ENCODE measurements around the gene ZNF554. TPM values are rescaled to one million over a fixed set of nuclear protein-coding genes. Genes with fewer than 3 reads are reported as not detected.

The ZNF554 gene
- total and polyA plus RNA-seq, 4 donors, result 1.1 to 8.8 (median 4.0) TPM

DNA sequence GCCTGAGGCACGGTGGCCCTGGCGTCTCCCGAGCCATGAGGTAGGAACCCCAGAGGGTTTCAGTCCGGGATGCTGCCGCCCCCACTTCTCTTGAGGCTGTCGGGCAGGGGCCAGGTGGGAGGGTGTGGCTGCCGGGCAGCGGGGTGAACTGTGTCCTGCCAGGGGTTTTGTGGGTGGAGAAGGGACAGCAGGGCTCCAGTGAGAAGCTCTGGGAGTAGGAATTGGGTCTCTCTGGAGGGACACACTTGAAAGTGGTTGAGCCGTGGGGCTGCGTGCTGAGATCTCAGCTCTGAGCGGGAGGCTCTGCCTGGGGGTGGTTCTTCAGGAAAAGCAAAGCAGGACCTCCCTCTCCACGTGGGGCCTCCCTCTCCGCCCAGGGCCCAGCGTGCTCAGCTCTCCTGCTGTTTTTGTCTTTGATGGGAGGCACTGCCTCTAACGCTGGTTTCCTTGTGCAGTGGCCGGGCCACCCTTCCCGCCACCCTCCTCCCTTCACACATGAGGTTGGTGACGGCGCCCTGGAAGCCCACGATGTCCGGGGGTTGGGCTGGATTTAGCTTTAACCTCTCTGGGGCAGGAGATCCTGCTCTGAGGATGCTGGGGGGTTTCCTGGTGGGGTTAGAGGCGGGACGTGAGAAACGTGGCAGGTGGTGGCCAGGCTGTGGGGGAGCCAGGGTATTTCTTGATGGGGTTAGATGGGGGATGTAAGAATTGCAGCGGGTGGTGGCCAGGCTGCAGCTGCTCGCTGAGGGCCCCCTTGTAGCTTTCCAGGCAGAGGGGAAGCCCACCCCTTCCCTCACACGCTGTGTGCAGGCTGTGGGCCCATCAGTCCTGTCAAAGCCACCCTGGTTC is 15.3 kb upstream of the ZNF554 start:
- Histone ChIP-seq H3K4me3 (no peak overlapping the region), H3K9me3 (ENCODE audit: control insufficient read depth in 4 of 4, insufficient read depth in 3 of 4, low read length in 3 of 4) (peaks cover 0 to 5% (median 0%) of the 10 kb centered on the region in 4 donors), H3K36me3 (ENCODE audit: control insufficient read depth in 4 of 4, insufficient read depth in 4 of 4, low read length in 4 of 4) (peaks cover 6 to 62% (median 15%) of the 10 kb centered on the region in 4 donors), H3K27me3 (ENCODE audit: control insufficient read depth in 3 of 3, insufficient read depth in 3 of 3, low read length in 2 of 3) (no peaks in the 10 kb centered on the region), H3K9ac (ENCODE audit: insufficient read depth in 1 of 2, low read length in 2 of 2) (no peak overlapping the region), H3K27ac (ENCODE audit: low read depth in 1 of 2, low read length in 1 of 2) (no peak overlapping the region), H3K4me1 (ENCODE audit: control insufficient read depth in 5 of 5, insufficient read depth in 5 of 5, low read length in 5 of 5) (no peaks in the 10 kb centered on the region)
- no peak for ATAC-seq (ENCODE audit: insufficient read depth, low FRiP score)
- TF ChIP-seq, protein P1, sequence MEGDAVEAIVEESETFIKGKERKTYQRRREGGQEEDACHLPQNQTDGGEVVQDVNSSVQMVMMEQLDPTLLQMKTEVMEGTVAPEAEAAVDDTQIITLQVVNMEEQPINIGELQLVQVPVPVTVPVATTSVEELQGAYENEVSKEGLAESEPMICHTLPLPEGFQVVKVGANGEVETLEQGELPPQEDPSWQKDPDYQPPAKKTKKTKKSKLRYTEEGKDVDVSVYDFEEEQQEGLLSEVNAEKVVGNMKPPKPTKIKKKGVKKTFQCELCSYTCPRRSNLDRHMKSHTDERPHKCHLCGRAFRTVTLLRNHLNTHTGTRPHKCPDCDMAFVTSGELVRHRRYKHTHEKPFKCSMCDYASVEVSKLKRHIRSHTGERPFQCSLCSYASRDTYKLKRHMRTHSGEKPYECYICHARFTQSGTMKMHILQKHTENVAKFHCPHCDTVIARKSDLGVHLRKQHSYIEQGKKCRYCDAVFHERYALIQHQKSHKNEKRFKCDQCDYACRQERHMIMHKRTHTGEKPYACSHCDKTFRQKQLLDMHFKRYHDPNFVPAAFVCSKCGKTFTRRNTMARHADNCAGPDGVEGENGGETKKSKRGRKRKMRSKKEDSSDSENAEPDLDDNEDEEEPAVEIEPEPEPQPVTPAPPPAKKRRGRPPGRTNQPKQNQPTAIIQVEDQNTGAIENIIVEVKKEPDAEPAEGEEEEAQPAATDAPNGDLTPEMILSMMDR (IDR thresholded peaks at IDR 0.05; ENCODE audit: control extremely low read depth, extremely low read depth), result no peak
- DNase-seq, result no peak
- 91% methylated on average over 27 of the region's 27 CpGs for WGBS, 2 donors

DNA sequence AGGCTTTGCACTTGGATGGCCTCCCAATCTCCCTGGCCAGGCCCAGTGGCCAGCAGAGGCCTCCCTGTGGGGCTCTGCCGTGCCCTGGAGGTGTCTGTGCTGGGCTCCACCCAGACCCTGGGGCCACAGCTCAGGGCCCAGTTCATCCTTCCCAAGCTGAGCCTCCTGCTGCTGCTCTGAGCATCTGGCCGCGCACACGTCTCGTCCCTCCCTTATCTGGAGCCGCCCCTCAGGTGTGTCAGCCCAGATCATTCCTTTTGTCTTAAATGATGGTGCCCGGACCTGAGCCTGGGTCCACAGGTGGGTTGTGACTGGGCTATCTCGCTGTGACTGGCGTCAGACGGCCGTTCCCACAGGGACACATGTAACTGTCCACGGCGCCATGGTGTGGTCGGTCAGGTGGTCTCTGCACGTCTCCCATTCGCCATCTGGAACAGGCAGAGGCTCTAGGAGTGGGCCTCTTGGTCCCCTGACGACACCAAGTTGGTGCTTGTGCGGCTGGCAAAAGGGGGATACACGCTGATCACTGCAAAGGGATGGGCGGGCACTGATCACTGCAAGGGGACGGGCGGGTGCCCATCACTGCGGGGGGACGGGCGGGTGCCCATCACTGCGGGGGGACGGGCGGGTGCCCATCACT is 14.3 kb upstream of the ZNF554 start:
- Histone ChIP-seq H3K9ac (ENCODE audit: insufficient read depth in 1 of 2, low read length in 2 of 2) (no peak overlapping the region), H3K4me1 (ENCODE audit: control insufficient read depth in 5 of 5, insufficient read depth in 5 of 5, low read length in 5 of 5) (no peaks in the 10 kb centered on the region), H3K4me3 (no peak overlapping the region), H3K36me3 (ENCODE audit: control insufficient read depth in 4 of 4, insufficient read depth in 4 of 4, low read length in 4 of 4) (peaks cover 6 to 67% (median 16%) of the 10 kb centered on the region in 4 donors), H3K9me3 (ENCODE audit: control insufficient read depth in 4 of 4, insufficient read depth in 3 of 4, low read length in 3 of 4) (peaks cover 0 to 5% (median 0%) of the 10 kb centered on the region in 4 donors), H3K27me3 (ENCODE audit: control insufficient read depth in 3 of 3, insufficient read depth in 3 of 3, low read length in 2 of 3) (no peaks in the 10 kb centered on the region), H3K27ac (ENCODE audit: low read depth in 1 of 2, low read length in 1 of 2) (no peak overlapping the region)
- no peak for ATAC-seq (ENCODE audit: insufficient read depth, low FRiP score)
- DNase-seq, result no peak
- TF ChIP-seq, protein P1 (IDR thresholded peaks at IDR 0.05; ENCODE audit: control extremely low read depth, extremely low read depth), result no peak
- 97 to 98% methylated on average over 24 to 28 of the region's 28 CpGs for WGBS, 2 donors

DNA sequence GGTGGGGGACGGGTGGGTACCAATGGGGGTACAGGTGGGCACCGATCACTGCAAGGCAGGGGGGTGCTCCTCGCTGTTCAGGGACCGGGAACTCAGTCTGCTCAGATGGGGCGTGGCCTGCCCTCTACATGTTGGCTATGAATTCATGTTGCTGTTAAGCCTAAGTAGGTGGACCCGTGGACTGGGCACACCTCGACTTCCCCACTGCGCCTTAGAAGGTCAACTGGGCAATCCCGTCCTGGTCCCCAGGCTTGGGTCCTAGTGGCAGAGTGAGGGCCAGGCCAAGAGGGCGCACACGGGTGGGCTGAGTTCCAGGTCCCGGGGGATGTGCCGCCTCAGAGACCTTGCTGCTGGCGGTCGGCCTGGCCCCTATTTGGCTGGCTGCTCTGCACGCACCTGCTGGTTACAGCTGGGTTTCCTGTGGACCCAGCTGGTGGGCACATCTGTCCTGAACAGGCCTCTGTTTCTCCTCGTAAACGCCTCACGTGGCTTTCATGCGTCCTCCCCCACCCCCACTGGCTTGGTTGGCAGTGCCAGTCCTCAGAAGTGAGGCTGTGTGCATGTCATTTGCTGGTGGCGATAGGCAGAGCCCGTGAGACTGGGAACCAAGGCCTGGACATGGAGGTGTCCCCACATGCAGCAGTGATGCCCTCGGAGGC is 13.5 kb upstream of the ZNF554 start:
- Histone ChIP-seq H3K27ac (ENCODE audit: low read depth in 1 of 2, low read length in 1 of 2) (no peak overlapping the region), H3K36me3 (ENCODE audit: control insufficient read depth in 4 of 4, insufficient read depth in 4 of 4, low read length in 4 of 4) (peaks cover 6 to 65% (median 13%) of the 10 kb centered on the region in 4 donors), H3K27me3 (ENCODE audit: control insufficient read depth in 3 of 3, insufficient read depth in 3 of 3, low read length in 2 of 3) (no peaks in the 10 kb centered on the region), H3K4me1 (ENCODE audit: control insufficient read depth in 5 of 5, insufficient read depth in 5 of 5, low read length in 5 of 5) (no peaks in the 10 kb centered on the region), H3K4me3 (no peak overlapping the region), H3K9me3 (ENCODE audit: control insufficient read depth in 4 of 4, insufficient read depth in 3 of 4, low read length in 3 of 4) (peaks cover 0 to 5% (median 0%) of the 10 kb centered on the region in 4 donors), H3K9ac (ENCODE audit: insufficient read depth in 1 of 2, low read length in 2 of 2) (no peak overlapping the region)
- ATAC-seq (ENCODE audit: insufficient read depth, low FRiP score) (no peak), DNase-seq (no peak)
- WGBS, 2 donors, result 98% methylated on average over 23 of the region's 23 CpGs
- TF ChIP-seq, protein P1 (IDR thresholded peaks at IDR 0.05; ENCODE audit: control extremely low read depth, extremely low read depth), result no peak

Data from lung (tissue), 12 donors.